ENCODE data around the gene NFIA. TPM values are rescaled to one million over a fixed set of nuclear protein-coding genes. Genes with fewer than 3 reads are reported as not detected.

Gene NFIA
- polyA plus RNA-seq, 3 donors, result 1.4 to 5.3 (median 2.4) TPM

- H3K4me2 ChIP-seq (replicated peaks; ENCODE audit: extremely low read depth, low read length, poor library complexity, severe bottlenecking), result no peak overlapping the region
- no peak overlapping the region for H3K9ac ChIP-seq (ENCODE audit: insufficient read depth, low read length, poor library complexity, severe bottlenecking)
- no peak overlapping the region for H2AFZ ChIP-seq (ENCODE audit: insufficient read depth, low read depth, low read length, poor library complexity, severe bottlenecking)
- H3K36me3 Mint-ChIP-seq, result no peaks in the 10 kb centered on the region
- H3K27ac ChIP-seq (ENCODE audit: low read depth in 1 of 2, low read length in 2 of 2), result no peak overlapping the region
- H3K9me3 ChIP-seq (replicated peaks in 1 of 2; ENCODE audit: control insufficient read depth in 1 of 2, insufficient read depth in 1 of 2, low read length in 2 of 2), result no peaks in the 10 kb centered on the region
- H3K27ac Mint-ChIP-seq, result no peak overlapping the region
- H3K4me3 Mint-ChIP-seq, result no peak overlapping the region
- peaks cover 0 to 3% (median 0%) of the 10 kb centered on the region in 3 donors for H3K27me3 Mint-ChIP-seq (ENCODE audit: low read depth in 3 of 3)
- no peak for DNase-seq
- peaks cover 1% of the 10 kb centered on the region for H3K4me1 Mint-ChIP-seq
- intact Hi-C loops (cut with micrococcal nuclease), result no loop called here
- peaks cover 0 to 7% (median 5%) of the 10 kb centered on the region in 7 donors for H3K9me3 Mint-ChIP-seq
- no peaks in the 10 kb centered on the region for H3K27me3 ChIP-seq (ENCODE audit: control insufficient read depth in 2 of 2, insufficient read depth in 2 of 2, low read length in 2 of 2)
- H3K4me3 ChIP-seq (replicated peaks in 1 of 3; ENCODE audit: low read depth in 2 of 3, low read length in 3 of 3), result no peak overlapping the region
- no peaks in the 10 kb centered on the region for H3K79me2 ChIP-seq (ENCODE audit: insufficient read depth, low read length)
- WGBS (ENCODE audit: insufficient coverage), result 100% methylated on average over 1 of the region's 2 CpGs
- H3K36me3 ChIP-seq (replicated peaks in 1 of 2; ENCODE audit: control insufficient read depth in 1 of 2, insufficient read depth in 2 of 2, low read length in 2 of 2), result no peaks in the 10 kb centered on the region
- H3K4me1 ChIP-seq (ENCODE audit: control insufficient read depth in 1 of 2, insufficient read depth in 2 of 2, low read length in 2 of 2), result no peaks in the 10 kb centered on the region
- no peaks in the 10 kb centered on the region for H4K20me1 ChIP-seq (ENCODE audit: insufficient read depth, low read length)
- no peak for TF ChIP-seq CTCF (IDR thresholded peaks at IDR 0.05)
These were observed 211.7 kb downstream of the NFIA start for GRCh38 chr1:61293986-61294504.

- Mint-ChIP-seq H3K36me3 (no peaks in the 10 kb centered on the region), H3K27me3 (ENCODE audit: low read depth in 3 of 3) (no peaks in the 10 kb centered on the region), H3K27ac (no peak overlapping the region), H3K4me3 (no peak overlapping the region), H3K4me1 (no peaks in the 10 kb centered on the region), H3K9me3 (peaks cover 0 to 7% (median 5%) of the 10 kb centered on the region in 7 donors)
- Histone ChIP-seq H3K4me3 (replicated peaks in 1 of 3; ENCODE audit: low read depth in 2 of 3, low read length in 3 of 3) (no peak overlapping the region), H4K20me1 (ENCODE audit: insufficient read depth, low read length) (no peaks in the 10 kb centered on the region), H3K9me3 (replicated peaks in 1 of 2; ENCODE audit: control insufficient read depth in 1 of 2, insufficient read depth in 1 of 2, low read length in 2 of 2) (no peaks in the 10 kb centered on the region), H3K4me2 (replicated peaks; ENCODE audit: extremely low read depth, low read length, poor library complexity, severe bottlenecking) (no peak overlapping the region), H3K9ac (ENCODE audit: insufficient read depth, low read length, poor library complexity, severe bottlenecking) (no peak overlapping the region), H3K4me1 (ENCODE audit: control insufficient read depth in 1 of 2, insufficient read depth in 2 of 2, low read length in 2 of 2) (no peaks in the 10 kb centered on the region), H2AFZ (ENCODE audit: insufficient read depth, low read depth, low read length, poor library complexity, severe bottlenecking) (no peak overlapping the region), H3K27me3 (ENCODE audit: control insufficient read depth in 2 of 2, insufficient read depth in 2 of 2, low read length in 2 of 2) (no peaks in the 10 kb centered on the region), H3K36me3 (replicated peaks in 1 of 2; ENCODE audit: control insufficient read depth in 1 of 2, insufficient read depth in 2 of 2, low read length in 2 of 2) (no peaks in the 10 kb centered on the region), H3K27ac (ENCODE audit: low read depth in 1 of 2, low read length in 2 of 2) (no peak overlapping the region), H3K79me2 (ENCODE audit: insufficient read depth, low read length) (no peaks in the 10 kb centered on the region)
- DNase-seq, result no peak
- TF ChIP-seq CTCF (IDR thresholded peaks at IDR 0.05), result no peak
- WGBS (ENCODE audit: insufficient coverage), result no CpG with 5 or more reads among the region's 5 CpGs
- intact Hi-C loops (cut with micrococcal nuclease), result no loop called here
These were observed 212.6 kb downstream of the NFIA start for GRCh38 chr1:61294930-61295329.
